NCI-H2029 (cell line): Measurements from ENCODE around the gene CEMIP.

Source experiments
- DNase-seq: peaks from one replicate; lab custom pipeline; 2025; lab: John Stamatoyannopoulos, UW

CEMIP gene

DNA sequence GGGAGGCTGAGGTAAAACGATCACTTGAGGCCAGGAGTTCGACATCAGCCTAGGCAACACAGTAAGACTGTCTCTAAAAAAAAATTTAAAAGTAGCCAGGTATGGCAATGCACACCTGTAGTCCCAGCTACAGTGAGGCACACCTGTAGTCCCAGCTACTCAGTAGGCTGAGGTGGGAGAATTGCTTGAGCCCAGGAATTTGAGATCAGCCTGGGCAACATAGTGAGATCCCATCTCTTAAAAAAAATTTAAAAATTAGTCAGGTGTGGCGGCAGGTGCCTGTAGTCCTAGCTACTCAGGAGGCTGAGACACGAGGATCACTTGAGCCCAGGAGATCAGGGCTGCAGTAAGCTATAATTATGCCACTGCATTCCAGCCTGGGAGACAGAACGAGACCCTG, 203.7 kb downstream of the CEMIP start:
- DNase-seq, result no peak

GRCh38 chr15:80984856-80985255, 205.7 kb downstream of the CEMIP start:
- DNase-seq, result no peak

DNA sequence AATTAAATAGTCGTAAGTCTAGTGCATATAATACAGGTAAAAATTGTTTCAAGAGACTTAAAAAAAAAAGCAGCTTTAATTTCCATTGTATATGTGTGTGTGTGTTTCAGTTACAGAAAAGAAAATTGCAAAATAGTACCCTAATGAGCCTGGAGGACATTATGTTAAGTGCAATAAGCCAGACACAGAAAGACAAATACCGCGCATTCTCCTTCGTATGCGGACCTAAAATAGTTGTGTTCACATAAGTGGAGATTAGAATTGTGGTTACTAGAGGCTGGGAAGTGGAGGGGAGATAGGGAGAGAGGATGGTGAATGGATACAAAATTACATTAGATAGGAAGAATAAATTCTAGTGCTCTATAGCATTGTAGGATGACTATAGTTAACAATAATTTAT, 206.8 kb downstream of the CEMIP start:
- DNase-seq, result no peak

- no peak for DNase-seq
Observed at GRCh38 chr15:80986487-80986886, 207.3 kb downstream of the CEMIP start.

DNA sequence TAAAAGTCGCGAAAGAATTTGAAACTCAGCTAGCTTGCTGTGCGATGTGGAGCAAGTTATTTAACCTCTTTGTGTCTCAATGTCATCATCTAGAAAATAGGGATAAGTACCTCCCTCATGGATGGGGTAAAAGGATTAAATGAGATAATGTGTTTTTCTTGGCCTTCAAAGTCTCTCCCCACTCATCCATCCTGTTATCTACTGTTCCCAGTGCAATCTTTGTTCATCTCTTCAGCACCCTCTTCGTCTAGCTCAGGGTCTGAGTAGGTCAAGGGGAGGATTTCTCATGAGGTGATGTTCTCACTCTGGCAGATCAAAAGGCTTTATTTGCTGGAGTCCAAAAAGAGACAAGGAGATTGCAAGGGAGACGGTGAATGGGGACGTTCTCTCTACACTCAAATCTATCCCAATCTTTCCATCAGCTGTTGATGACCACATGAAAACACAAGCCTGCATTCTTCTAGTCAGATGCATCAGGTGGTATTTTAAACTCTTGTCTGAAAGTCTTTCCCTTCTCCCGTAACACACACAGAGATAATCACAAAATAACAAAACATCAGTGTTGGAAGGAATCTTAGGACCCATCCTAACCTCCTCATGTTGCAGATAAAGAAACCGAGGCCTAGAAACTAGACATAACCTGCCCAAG, 209.1 kb downstream of the CEMIP start:
- DNase-seq, result no peak

DNA sequence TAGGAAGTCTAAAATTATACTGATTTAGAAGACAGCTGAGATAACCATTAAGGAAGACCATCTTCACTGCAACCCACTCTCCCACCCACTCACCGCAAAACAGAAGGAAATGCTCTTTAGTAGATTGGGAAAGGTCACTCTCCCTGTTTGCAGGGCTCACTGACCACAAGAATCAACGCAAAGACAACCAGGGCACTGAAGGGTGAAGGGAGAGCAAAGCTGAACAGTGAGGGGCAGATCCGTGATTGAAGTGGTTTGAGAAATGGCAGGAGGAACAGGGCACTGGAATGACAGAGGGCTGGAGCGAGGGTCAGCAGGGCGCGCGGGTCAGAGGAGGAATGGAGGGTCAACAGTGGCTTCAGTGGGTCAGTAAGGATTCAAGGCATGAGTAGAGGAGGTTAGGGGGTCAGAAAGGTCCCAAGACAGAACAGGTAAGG, 209.9 kb downstream of the CEMIP start:
- DNase-seq, result no peak

DNA sequence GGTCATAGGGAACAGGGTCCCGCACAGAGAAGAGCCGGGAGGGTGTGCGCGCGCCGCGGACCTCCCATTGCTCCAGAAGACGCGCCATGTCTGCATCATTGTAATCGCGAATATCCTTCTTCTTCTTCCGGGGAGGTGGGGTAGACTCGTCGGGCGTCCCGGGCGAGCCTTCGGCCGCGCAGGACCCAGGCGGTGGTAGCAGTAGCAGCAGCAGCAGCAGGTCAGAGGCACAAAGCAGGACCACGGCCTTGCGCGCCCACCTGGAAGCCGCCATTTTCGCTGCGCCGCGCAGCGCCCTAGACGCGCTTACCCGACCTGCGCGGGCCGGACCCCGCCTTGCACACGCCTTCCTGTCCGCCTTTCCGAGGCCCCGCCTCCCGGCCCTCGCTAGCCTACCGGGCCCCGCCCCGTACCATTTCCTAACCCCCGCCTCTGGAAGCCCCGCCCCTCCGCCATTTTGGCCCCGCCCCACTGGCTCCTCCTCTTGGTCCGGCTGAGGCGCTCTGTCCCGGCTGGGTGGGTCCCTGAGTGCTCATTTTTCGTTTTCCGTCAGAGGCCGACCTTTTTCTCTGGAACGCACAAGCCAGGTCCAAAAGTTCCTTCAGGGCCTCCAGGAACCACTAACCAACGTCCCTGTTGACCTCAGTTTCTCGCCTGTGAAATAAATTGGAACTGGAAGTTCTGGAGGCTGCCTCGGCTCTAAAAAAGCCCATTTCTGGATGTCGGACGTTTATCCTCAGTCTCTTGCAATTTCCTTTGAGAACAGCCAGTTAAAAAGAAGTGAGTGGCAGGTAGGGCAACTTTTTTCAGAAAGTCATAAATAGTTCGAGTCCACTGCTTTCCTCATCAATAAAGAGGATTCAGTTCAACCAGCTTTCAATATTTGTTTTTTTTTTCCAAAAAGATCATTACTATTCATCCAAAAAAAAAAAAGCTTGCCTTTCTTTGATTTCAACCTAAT, 210.6 kb downstream of the CEMIP start, which contains the start of gene MESD:
TSS of gene MESD (minus strand) at position 302 of the 961 bp plus-strand sequence. CDS start at position 274, 28 bp downstream.
- peak; percentile 79 for DNase-seq

- DNase-seq, result no peak
Observed at GRCh38 chr15:80990955-80991354, 211.8 kb downstream of the CEMIP start.

GRCh38 chr15:80991421-80991820, 212.3 kb downstream of the CEMIP start:
- DNase-seq, result no peak

DNA sequence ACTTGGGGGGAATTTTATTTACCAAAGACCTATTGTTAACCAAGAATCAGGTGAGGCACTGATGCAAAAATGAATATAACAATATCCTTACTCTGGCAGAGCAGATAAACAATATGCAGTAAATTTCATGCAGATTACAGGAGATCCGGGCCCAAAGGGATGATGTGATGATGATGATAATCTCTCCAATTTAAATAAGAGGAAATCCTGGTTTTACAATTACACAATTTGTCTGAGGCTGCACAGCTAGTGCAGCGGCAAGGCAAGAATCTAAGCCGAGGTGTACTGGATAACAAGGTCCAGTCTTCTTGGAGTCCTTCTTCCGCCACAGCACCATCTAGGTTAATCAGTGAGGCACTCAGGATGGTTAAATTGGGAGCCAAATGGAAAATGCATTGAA, 212.8 kb downstream of the CEMIP start:
- DNase-seq, result no peak

DNA sequence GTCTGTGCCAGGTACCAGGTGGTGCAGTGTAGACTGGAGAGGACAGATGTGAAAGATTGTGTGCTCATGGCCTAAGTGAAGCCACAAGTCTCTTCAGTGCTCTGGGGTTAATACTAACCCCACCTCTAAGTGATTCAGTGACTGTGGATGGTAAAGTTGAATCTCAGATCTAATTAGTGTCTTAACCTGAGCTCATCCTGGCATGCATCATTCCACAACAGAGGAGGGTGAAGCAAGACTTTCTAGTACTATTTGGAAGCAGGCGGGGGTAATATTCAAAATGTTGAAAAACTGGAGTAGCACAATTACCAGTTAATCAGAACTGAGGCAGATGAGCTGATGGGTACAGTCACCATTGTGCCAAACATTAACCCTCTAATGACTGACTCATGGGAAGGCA, 213.3 kb downstream of the CEMIP start:
- DNase-seq, result no peak

- DNase-seq, result no peak
Observed at GRCh38 chr15:80996247-80996646, 217.1 kb downstream of the CEMIP start.

GRCh38 chr15:80997692-80998091, 218.5 kb downstream of the CEMIP start:
- no peak for DNase-seq

DNA sequence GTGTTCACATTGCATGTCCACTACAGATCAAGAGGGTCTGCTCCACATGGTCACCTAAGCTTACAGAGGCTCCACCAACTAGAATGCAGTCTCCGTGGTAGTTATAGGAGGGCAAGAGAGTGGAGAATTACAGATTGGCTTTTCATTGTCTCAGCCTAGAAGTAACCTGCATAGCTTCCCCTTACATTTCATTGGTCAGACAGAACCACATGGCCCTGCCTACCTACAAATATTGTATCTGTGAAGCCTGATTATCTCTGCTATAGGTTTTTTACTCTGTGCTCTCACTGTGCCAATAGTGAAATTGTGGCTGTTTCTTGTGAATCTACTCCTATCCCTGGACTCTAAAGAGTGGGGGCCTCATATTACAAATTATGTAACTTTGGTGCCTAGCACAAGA, 219.1 kb downstream of the CEMIP start:
- no peak for DNase-seq

DNA sequence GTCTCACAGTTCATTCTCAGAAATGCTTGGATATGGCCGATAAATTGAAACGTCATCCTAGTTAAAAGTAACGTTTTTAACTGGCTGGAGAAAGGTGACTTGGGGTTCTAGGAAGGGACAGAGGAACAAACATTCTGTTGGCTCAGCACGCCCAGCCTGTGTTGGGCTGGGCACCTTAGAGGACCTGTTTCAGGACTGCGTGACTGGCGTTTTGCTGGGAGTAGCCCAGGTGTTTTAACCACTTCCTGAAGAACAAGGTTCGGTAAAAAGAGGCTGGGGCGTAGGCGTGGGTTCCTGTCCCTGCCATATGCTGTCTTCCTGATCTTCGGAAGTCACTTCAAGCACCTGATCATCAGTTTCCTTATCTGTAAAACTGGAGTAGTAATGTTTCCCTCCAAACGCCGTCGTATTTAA, 220.5 kb downstream of the CEMIP start:
- DNase-seq, result no peak

- no peak for DNase-seq
Observed at GRCh38 chr15:81000144-81000623, 221.0 kb downstream of the CEMIP start.

GRCh38 chr15:81000624-81001151, 221.5 kb downstream of the CEMIP start, which contains the start of gene TLNRD1:
TSS of gene TLNRD1 (plus strand) at chr15:81000923. CDS start at chr15:81002272, 1,349 bp downstream.
- DNase-seq, result peak; percentile 55
